Osteocyte (in vitro differentiated cells): Measurements from ENCODE around the gene MYOZ1. TPM values are rescaled to one million over a fixed set of nuclear protein-coding genes. Genes with fewer than 3 reads are reported as not detected.

Source experiments
- DNase-seq: peaks from one replicate; pipeline ENCODE4 v3.0.0; 2021; ENCODE audit warnings: mixed read lengths; ENCODE audit not compliant: unreplicated experiment; ENCODE audit errors: extremely low spot score
- H3K27ac Mint-ChIP-seq: one replicate; pipeline ENCODE4 v1.8.0; 2021; ENCODE audit warnings: mild to moderate bottlenecking, mixed read lengths; ENCODE audit not compliant: unreplicated experiment
- H3K27me3 Mint-ChIP-seq: one replicate; pipeline ENCODE4 v1.8.0; 2021; ENCODE audit warnings: mixed read lengths; ENCODE audit not compliant: unreplicated experiment
- H3K36me3 Mint-ChIP-seq: one replicate; pipeline ENCODE4 v1.8.0; 2021; ENCODE audit warnings: mixed read lengths; ENCODE audit not compliant: unreplicated experiment
- H3K4me1 Mint-ChIP-seq: one replicate; pipeline ENCODE4 v1.8.0; 2021; ENCODE audit warnings: mixed read lengths; ENCODE audit not compliant: unreplicated experiment
- H3K4me3 Mint-ChIP-seq: one replicate; pipeline ENCODE4 v1.8.0; 2021; ENCODE audit warnings: mild to moderate bottlenecking, moderate library complexity, mixed read lengths; ENCODE audit not compliant: unreplicated experiment
- H3K9me3 Mint-ChIP-seq: one replicate; pipeline ENCODE4 v1.8.0; 2021; ENCODE audit warnings: mixed read lengths; ENCODE audit not compliant: unreplicated experiment
- CTCF ChIP-seq: fragments of 200-600 bp; sonication (generic); IDR thresholded peaks from 2 replicates; pipeline ENCODE4 v1.5.0; 2021; ENCODE audit warnings: antibody characterized with exemption, mild to moderate bottlenecking, moderate library complexity
- total RNA-seq: library from RNA; stranded (reverse); gene quantifications from 2 replicates; pipeline ENCODE4 v1.2.1, GENCODE V29; 2021

The MYOZ1 gene
- total RNA-seq, 1 donor from 2014 or later, result 0.59 TPM

GRCh38 chr10:73650537-73651331 is 9.5 kb upstream of the MYOZ1 start:
- H3K36me3 Mint-ChIP-seq, result no peaks in the 10 kb centered on the region
- peaks cover 4% of the 10 kb centered on the region for H3K4me1 Mint-ChIP-seq
- no peak overlapping the region for H3K27ac Mint-ChIP-seq
- H3K27me3 Mint-ChIP-seq, result no peaks in the 10 kb centered on the region
- H3K4me3 Mint-ChIP-seq, result no peak overlapping the region
- DNase-seq, result no peak
- H3K9me3 Mint-ChIP-seq, result no peaks in the 10 kb centered on the region
- no peak for TF ChIP-seq CTCF

- Mint-ChIP-seq H3K4me3 (no peak overlapping the region), H3K36me3 (no peaks in the 10 kb centered on the region), H3K9me3 (no peaks in the 10 kb centered on the region), H3K4me1 (peaks cover 4% of the 10 kb centered on the region), H3K27me3 (no peaks in the 10 kb centered on the region), H3K27ac (no peak overlapping the region)
- DNase-seq, result no peak
- no peak for TF ChIP-seq CTCF
These were observed 8.7 kb upstream of the MYOZ1 start for GRCh38 chr10:73649876-73650536.

- no peaks in the 10 kb centered on the region for H3K27me3 Mint-ChIP-seq
- no peak for TF ChIP-seq CTCF
- H3K4me1 Mint-ChIP-seq, result peaks cover 4% of the 10 kb centered on the region
- DNase-seq, result no peak
- H3K27ac Mint-ChIP-seq, result no peak overlapping the region
- no peaks in the 10 kb centered on the region for H3K36me3 Mint-ChIP-seq
- H3K4me3 Mint-ChIP-seq, result peak overlapping the region; percentile 6
- H3K9me3 Mint-ChIP-seq, result no peaks in the 10 kb centered on the region
These were observed 7.9 kb upstream of the MYOZ1 start for GRCh38 chr10:73648975-73649829.

GRCh38 chr10:73647875-73648651 is 6.8 kb upstream of the MYOZ1 start:
- peaks cover 7% of the 10 kb centered on the region for H3K4me1 Mint-ChIP-seq
- no peak for TF ChIP-seq CTCF
- H3K36me3 Mint-ChIP-seq, result no peaks in the 10 kb centered on the region
- no peaks in the 10 kb centered on the region for H3K9me3 Mint-ChIP-seq
- no peak for DNase-seq
- peak overlapping the region; percentile 76 for H3K4me3 Mint-ChIP-seq
- no peaks in the 10 kb centered on the region for H3K27me3 Mint-ChIP-seq
- H3K27ac Mint-ChIP-seq, result peak overlapping the region; percentile 18
